GM18511 (cell line): Measurements from ENCODE around the gene HDAC2.
"Not testable (repeated sequence)": the region's sequence is repeated elsewhere in the genome, so short reads cannot be mapped to it uniquely, and the experiment has no call there.

Source experiments
- ATAC-seq: cut with Tn5 transposase; IDR thresholded peaks from one replicate; pipeline ENCODE4 v1.9.1; 2021; ENCODE audit warnings: mild to moderate bottlenecking, moderate library complexity; ENCODE audit not compliant: unreplicated experiment

The HDAC2 gene

DNA sequence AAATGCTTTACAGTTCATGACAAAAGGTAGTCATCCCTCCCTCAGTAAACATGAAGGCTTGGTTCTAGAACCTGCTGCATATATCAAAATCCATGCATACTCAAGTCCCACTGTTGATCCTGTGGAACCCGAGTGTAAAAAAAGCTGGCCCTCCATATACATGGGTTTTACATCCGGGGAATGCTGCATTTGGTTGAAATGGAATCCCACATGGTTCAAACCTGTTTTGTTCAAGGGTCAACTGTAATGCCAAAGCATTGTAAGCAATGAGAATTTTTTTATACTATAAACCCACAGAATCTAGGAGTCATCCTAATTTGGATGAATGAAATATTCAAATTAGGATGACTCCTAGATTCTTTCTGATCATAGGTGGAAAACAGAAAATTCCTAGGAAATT is 5.9 kb upstream of the HDAC2 start:
- no peak for ATAC-seq

DNA sequence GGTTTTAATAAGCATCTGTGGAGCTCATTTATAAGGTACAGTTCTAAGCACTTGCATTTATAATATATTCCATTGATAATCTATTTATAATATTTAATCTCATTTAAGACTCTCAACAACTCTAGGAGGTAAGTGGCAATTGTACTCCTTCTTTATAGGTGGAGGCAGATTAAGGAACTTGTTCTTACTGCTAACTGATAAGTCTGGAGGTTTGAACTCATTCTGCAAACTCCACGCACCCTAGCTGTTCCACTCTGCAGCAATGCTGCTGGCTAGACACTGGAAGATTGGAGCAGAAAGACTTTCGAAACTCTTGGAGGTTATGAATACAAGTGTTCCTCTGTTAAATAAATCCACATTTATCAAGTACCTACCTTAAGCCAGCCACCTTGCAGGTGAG is 793 bp upstream of the HDAC2 start:
- ATAC-seq = no peak

DNA sequence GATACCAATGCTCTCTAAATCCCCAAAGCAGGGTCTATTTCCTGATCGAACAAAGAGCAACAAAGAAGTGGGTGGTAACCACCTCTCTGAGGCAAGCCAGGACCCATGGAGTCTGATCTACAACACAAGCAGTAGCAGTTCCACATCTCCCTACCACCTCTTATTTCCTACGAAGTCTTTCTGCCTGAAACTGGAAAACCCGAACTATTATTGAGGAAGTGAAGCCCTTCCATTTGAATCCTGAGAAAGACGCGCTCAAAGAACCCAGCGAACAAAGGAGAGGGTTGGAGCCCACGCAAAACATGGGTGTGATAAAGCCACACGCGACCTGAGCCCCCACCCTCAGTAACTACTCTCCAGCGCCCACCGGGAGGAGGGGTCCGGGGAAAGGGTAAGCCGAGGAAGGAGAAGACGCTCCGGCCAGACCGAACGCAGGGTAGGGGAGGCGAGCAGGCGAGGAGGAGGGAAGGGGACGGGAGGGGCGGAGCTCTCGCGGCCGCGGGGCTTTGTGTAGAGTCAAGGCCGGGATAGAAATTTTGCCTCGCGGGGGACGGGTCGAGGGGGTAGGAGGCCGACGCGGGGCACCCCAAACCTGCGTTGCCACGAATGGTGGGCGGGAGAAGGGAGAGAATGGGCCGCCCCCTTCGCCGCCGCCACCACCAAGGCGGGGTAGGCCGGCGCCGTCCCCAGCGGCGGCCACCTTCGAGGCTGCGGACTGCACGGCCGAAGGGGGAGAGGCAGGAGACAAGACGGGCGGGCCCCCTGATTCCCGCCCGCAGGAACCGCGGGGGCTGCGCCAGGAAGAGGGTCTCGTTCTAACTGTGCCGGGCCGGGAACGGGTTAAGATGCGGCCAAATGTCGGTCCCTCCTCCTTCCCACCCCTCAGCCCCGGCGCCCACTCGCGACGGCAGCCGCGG is 802 bp downstream of the HDAC2 start:
- peak; percentile 42 for ATAC-seq

DNA sequence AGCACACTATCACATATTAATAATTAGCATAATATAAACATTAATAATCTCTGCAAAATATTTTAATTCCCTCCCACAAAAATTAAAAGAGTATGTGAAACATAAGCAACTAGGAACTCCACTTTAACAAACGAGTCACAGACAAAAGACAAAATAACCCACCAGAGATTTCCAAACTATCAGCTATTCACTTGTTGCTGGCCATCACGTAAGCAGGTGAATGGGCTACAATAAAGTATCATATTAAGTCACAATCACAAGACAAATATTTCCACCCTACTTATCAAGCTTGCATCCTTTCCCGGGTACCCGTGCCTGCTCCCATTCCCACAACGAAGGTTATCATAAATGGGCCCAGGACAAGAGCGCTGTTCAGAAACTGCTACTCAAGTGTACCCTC is 2.5 kb downstream of the HDAC2 start:
- ATAC-seq = no peak

DNA sequence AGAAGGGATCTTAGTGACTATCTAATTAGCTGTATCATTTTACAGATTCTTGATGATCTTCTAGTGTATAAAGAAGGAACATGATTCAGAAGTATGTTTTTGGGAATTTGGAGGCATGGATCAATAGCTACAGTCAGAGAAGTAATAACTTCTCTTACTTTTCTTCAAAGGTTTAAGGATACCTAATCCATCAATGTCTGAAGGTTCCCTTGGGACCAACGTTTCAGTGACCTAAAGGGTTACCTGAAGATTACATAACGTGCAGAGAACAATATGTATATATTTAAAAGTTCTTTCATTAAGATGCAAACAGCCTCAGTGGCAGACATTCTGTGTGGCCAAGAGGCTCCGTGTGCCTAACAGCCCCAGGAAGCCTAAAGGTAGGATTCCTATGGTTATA is 3.2 kb downstream of the HDAC2 start:
- ATAC-seq = no peak

DNA sequence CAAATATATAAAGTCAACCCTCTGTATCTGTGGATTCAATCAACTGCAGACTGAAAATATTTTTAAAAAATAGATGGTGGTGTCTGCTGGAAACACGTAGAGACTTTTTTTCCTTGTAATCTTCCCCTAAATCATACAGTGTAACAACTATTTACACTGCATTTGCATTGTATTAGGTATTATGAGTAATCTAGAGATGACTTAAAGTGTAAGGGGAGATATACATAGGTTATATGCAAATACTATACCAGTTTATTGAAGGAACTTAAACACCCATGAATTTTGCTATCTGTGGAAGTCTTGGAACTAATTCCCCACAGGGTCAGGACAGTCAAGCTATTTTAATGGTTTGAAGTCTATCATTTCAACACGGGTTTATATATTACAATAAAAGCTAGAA is 10.2 kb downstream of the HDAC2 start:
- ATAC-seq = peak; percentile 70

DNA sequence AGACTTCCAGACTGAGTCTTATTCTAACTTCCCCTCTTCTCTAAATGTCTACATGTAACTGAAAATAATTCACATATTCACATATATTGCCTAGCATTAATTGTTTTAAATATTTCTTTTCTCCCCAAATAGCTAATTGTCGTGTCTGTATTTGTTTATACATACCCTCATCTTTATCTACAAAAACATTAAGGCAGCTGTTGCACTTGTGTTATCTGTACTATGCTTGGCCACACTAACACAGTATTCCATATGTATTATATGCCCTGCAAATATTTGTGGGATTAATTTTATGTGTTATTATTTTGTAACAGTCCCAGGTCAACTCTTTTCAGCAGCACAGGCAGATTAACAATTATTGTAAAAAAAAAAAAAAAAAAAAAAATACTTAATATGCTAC is 11.7 kb downstream of the HDAC2 start:
- ATAC-seq = no peak

DNA sequence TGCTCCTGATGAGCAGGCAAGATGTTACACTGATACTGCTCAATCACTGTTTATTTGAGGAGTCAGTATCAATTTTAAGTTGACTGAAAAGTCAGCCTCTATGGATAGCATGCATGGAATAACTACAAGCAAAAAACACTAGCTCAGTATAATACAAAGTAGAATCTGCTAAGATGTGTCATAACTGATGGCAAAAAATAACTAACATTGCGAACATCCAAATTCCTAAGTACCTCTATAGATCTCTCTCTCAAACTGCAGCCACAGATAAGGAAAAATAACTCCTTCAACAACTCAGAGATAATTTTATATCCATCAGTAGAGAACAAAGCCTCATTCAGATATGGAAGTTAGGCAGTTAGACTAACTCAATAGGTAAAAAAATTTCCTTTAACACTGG is 16.3 kb downstream of the HDAC2 start:
- no peak for ATAC-seq

DNA sequence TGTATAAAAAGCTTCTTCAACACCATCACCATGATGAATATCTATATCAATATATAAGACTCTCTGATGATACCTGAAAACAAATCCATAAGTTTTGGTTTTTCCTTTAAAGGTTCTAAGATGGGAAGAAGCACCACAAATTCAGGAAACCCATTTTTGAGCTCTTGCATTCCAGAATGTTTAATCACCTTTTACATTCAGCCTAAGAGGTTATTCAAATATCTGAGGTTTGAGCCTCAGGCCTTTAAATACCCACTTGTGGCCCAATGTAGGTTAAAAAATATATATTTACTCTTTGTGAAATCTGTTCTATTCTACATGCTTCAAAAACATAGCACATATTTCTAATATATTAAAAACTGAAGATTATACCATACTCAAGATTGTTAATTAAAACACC is 17.6 kb downstream of the HDAC2 start:
- ATAC-seq = no peak

DNA sequence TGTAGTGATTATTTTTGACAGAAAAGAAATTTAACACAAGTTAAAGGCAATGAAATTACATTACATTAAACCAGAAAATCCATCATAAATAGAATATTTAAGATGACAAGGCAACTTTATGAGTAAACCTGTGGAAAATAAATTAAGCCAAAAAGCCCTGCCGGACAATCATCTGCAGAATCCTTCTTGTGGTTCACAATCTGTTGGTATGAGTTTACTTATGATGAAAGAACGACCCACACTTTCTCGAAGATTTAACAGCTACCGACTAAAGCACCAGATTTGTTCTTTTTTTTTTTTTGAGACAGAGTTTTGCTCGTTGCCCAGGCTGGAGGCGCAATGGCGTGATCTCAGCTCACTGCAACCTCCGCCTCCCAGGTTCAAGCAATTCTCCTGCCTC is 21.4 kb downstream of the HDAC2 start:
- ATAC-seq = no peak

DNA sequence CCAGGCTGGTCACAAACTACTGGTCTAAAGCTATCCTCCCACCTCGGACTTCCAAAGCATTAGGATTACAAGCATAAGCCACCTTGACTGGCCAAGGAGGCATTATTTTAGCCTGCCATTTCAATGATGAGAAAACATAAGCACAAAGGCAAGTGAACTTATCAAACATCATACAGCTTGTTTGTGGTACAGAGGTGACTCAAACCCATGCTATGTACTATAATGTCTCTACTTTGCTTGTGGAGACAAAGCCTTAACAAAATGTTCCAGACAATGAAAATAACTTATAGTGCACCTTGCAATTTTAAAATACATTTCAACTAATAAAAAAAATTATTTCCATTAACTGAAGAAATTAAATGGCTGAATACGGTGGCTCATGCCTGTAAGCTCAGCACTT is 26.2 kb downstream of the HDAC2 start:
- ATAC-seq = no peak

DNA sequence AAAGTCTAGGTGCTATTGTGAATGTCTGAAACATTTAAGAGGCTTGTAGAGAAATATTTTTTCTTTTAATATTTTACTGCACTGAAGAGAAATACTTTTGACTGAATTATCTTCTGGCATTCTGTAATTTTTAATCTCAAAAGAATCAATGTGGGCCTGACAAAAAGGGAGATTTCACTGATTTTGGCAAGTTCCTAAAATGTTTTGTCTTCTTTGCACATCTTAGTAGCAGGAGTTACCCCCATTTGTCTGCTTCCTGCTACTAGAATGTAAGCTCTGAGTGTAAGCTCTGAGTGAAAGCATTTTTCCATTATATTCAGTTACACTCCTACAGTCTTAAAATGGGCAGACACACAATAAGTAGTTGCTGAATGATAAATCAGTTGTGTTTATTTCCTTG is 31.1 kb downstream of the HDAC2 start:
- no peak for ATAC-seq

DNA sequence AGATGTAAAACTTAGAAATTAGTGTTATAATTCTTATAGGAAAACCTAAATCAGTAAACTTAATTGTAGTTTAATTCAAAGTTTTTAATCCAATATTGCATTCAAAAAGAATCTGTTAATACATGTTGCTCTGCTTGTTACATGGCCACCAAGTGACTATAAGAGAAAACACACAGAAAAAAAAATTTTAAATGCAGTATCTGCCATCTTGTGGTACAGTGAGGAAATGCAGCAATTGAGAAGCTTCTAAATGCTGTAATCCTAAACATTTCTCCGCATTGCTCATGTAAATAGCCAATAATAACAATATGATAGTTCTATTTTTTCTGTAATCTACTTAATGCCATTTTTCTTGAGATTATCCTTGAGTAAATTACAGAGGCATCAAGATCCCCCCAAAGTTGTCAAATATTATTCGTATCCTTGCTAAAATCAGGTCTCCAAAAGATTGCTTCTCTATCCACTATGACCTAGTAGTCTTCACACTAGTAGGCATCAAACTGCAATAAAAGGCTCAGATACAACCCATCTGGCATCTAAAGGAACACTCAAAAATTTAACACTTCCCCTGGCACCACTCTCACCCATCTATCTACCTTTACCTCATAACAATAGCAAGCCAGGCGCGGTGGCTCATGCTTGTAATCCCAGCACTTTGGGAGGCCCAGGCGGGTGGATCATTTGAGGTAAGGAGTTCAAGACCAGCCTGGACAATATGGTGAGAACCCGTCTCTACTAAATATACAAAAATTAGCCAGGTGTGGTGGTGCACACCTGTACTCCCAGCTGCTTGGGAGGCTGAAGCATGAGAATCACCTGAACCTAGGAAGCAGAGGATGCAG is 34.6 kb downstream of the HDAC2 start:
- peak; percentile 97 for ATAC-seq

DNA sequence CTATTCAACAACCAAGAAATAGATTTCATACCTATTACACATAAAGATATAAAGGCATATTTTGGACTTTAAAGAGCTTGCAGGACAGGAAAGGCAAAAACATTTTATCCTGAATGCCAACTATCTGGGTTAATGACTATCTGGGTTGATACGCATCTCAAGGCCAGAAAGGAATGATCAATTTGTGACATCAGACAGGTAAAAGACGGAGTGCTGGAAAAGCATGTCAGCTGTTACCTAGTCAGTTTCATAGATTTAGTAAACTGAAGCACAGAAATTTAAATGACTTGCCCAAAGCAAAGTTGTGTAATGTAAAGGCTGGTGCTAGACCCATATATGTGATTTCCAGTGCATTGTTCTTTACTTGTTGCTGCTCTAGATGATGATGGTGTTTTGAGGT is 36.8 kb downstream of the HDAC2 start:
- no peak for ATAC-seq

DNA sequence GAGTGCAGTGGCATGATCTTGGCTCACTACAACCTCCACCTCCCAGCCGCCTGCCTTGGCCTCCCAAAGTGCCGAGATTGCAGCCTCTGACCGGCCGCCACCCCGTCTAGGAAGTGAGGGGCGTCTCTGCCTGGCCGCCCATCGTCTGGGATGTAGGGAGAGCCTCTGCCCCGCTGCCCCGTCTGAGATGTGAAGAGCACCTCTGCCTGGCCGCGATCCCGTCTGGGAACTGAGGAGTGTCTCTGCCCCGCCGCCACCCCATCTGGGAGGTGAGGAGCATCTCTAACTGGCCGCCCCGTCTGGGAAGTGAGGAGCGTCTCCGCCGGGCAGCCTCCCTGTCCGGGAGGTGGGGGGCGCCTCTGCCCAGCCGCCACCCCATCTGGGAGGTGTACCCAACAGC is 39.0 kb downstream of the HDAC2 start:
- not testable (repeated sequence) for ATAC-seq

DNA sequence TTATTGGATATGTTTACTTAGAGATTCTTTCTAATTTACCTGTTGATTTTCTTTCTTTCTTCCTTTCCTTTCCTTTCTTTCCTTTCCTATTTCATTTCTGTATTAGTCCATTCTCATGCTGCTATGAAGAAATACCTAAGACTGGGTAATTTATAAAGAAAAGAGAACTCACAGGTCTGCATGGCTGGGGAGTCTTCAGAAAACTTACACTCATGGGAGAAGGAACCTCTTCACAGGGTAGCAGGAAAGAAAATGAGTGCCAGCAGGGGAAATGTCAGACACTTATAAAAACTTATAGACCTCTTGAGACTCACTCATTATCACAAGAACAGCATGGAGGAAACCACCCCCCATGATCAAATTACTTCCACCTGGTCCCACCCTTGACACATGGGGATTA is 40.8 kb downstream of the HDAC2 start:
- no peak for ATAC-seq

DNA sequence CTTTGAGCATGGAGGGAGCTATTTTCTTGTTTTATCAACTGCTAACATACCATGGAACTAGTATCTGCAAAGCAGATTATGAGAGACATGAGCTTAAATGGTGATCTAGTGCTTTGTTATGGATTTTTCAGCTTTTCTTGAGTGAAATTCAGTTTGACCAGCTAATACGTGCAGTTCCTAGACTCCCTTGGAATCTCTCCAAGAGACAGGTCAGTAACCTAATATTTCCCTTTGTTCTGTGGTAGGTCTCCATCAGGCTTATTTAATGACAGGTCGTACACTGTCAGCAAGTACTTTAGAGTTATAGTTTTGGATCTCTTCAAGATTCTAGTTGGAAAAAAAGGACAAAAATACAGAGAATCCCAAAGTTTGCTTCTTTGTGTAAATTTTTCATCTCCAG is 43.9 kb downstream of the HDAC2 start:
- no peak for ATAC-seq

DNA sequence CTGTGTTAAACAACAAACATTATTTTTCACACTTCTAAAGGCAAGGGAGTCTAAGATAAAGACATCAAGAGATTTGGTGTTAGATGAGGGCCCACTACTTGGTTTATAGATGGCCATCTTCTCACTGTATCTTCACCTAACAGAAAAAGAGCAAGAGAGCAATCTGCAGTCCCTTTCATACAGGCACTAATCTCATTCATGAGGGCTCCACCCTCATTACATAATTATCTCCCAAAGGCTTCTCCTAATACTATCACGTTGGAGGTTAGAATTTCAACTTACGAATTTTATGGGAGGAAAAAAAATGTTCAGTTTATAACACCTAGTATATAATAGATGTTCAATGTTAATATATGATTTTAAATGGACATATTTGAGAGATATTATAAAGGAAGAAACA is 45.6 kb downstream of the HDAC2 start:
- ATAC-seq = no peak

DNA sequence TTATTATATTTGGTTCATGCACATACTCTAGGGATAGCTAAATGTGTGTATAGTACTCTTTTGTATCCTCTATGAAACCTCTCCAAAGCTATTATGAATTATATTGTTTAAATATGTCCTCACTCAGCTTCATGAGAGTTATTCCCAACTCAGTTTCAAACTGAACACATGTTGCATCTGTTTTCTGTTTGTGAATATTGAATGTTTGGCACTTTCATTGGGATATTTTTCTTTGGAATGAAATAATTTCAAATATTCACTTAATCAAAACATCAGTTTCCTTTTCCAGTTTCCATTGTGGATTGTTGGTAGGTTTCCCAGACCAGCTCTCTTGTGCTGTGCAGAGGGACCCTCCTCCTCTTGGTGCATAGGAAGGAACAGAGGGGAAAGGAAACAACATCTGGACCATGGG is 46.6 kb downstream of the HDAC2 start:
- no peak for ATAC-seq

DNA sequence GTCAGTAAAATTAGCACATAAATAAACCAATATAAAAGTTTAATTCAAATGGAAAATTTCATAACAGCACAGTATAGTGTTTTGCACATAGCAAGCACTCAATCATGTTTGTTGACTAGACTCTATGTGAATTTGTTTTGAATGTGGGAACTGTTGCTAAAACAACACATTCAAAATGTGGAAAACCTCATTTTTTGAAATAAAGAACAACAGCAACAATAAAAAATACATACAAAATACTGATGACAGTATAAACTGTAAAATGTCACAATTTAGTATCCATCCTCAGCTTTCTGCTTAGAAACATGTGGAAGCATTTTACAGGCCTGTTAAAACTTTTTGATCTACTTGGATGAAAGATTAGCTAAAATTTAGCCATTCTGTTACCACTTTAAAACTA is 47.4 kb downstream of the HDAC2 start:
- ATAC-seq = no peak

DNA sequence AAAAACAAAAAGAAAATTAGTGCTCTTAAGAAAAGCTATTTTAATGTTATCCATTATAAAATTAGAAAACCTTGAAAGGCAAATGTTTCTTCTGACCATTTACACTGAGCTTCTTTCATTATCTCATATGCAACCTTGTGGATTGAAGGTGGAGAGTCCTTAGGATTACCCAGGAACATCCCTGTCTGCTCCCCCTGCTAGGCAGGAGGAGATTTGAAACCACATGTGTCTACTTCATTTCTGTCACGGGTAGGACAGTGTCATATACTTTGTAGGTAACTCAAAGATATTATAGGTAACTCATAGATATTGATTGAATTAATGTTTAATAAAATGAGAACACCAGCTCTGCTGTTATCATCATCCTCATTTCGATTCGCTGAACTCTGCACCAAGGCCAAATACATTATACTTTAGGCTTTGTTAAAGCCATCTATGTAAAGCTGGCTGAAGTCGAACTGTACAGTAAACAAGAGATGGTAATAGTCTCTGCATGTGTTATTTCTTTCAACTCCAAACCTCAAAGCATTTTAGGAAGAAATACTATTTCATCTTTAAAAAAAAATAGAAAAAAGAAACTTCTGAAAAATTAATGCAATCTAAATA is 49.5 kb downstream of the HDAC2 start:
- ATAC-seq = peak; percentile 15
